ENCODE measurements around the gene TGM4. TPM values are rescaled to one million over a fixed set of nuclear protein-coding genes. Genes with fewer than 3 reads are reported as not detected.

The TGM4 gene
- total and polyA plus RNA-seq, 10 of the 15 experiments (the other 5 are each of a cell fraction or from before 2014, with no cell fraction given), result not detected

GRCh38 chr3:44861412-44862225 is 12.8 kb upstream of the TGM4 start, which contains the start of gene TMEM42 (continued):
- TF ChIP-seq TCF3 (IDR thresholded peaks at IDR 0.05; ENCODE audit: borderline replicate concordance, insufficient read depth, low read depth, low read length), result peak; percentile 66; the same call in 1 of the 2 replicates
- peak; percentile 43; the same call in 1 of the 2 replicates for TF ChIP-seq SMAD5 (IDR thresholded peaks at IDR 0.05; ENCODE audit: low read depth)
- TF ChIP-seq NR2C1 (IDR thresholded peaks at IDR 0.05), result no peak
- peak; percentile 12; the same call in 1 of the 2 replicates for TF ChIP-seq TCF12 (IDR thresholded peaks at IDR 0.05; ENCODE audit: low read depth, low read length)
- TF ChIP-seq NRF1 (conservative IDR thresholded peaks at IDR 0.05; ENCODE audit: low read depth, low read length), result no peak
- TF ChIP-seq STAT3 (IDR thresholded peaks at IDR 0.05; ENCODE audit: low read depth, low read length), result no peak
- peak; percentile 57 for TF ChIP-seq MYC (IDR thresholded peaks at IDR 0.05; ENCODE audit: insufficient read depth, insufficient read length, insufficient replicate concordance, low read length, severe bottlenecking)
- no peak for TF ChIP-seq PBX3 (IDR thresholded peaks at IDR 0.05; ENCODE audit: insufficient replicate concordance, low read depth, low read length)
- TF ChIP-seq BMI1 (IDR thresholded peaks at IDR 0.05; ENCODE audit: borderline replicate concordance), result no peak
- peak; percentile 85 for TF ChIP-seq GATAD2B (conservative IDR thresholded peaks at IDR 0.05; ENCODE audit: low read depth)
- no peak for TF ChIP-seq SUPT20H (IDR thresholded peaks at IDR 0.05; ENCODE audit: borderline replicate concordance, control insufficient read depth, low read depth, low read length)
- TF ChIP-seq KDM1A (IDR thresholded peaks at IDR 0.05; ENCODE audit: borderline replicate concordance), result no peak
- no peak for TF ChIP-seq ZNF592 (IDR thresholded peaks at IDR 0.05)
- TF ChIP-seq BCL11A (IDR thresholded peaks at IDR 0.05; ENCODE audit: low read depth, low read length), result no peak
- TF ChIP-seq PAX5 (IDR thresholded peaks at IDR 0.05; ENCODE audit: borderline replicate concordance, low read depth, low read length), result peak; percentile 69; the same call in 1 of the 2 replicates
- TF ChIP-seq EP300 (IDR thresholded peaks at IDR 0.05; ENCODE audit: borderline replicate concordance in 1 of 2, control insufficient read depth in 1 of 2, low read depth in 2 of 2, low read length in 2 of 2), result peak in 1 of 2 experiments; percentile 6; a peak in 1 of 4 replicates
- peak; percentile 81 for TF ChIP-seq NR2F1 (conservative IDR thresholded peaks at IDR 0.05)
- peak; percentile 91 to 97 for TF ChIP-seq BHLHE40 (IDR thresholded peaks at IDR 0.05; ENCODE audit: borderline replicate concordance in 1 of 2, low read depth in 2 of 2, low read length in 1 of 2)
- TF ChIP-seq RFX5 (IDR thresholded peaks at IDR 0.05; ENCODE audit: low read depth, low read length), result peak; percentile 60; the same call in 1 of the 2 replicates
- TF ChIP-seq FOXK2 (IDR thresholded peaks at IDR 0.05), result no peak
- TF ChIP-seq USF2 (IDR thresholded peaks at IDR 0.05; ENCODE audit: borderline replicate concordance, low read depth, low read length), result peak; percentile 98
- peak; percentile 89 for TF ChIP-seq NFYB (IDR thresholded peaks at IDR 0.05; ENCODE audit: insufficient read depth, low read depth, low read length)
- no peak for TF ChIP-seq SPI1 (IDR thresholded peaks at IDR 0.05; ENCODE audit: borderline replicate concordance, insufficient read depth, low read depth, low read length)
- TF ChIP-seq STAT1 (conservative IDR thresholded peaks at IDR 0.05), result no peak

Measured in GM12878 (cell line).